GM21723 (cell line): ENCODE data around the gene WDR90.

ENCODE experiments used
- ATAC-seq: cut with Tn5 transposase; IDR thresholded peaks from one replicate; pipeline ENCODE4 v1.9.1; 2021; ENCODE audit warnings: mild to moderate bottlenecking, moderate library complexity; ENCODE audit not compliant: unreplicated experiment

WDR90 gene

DNA sequence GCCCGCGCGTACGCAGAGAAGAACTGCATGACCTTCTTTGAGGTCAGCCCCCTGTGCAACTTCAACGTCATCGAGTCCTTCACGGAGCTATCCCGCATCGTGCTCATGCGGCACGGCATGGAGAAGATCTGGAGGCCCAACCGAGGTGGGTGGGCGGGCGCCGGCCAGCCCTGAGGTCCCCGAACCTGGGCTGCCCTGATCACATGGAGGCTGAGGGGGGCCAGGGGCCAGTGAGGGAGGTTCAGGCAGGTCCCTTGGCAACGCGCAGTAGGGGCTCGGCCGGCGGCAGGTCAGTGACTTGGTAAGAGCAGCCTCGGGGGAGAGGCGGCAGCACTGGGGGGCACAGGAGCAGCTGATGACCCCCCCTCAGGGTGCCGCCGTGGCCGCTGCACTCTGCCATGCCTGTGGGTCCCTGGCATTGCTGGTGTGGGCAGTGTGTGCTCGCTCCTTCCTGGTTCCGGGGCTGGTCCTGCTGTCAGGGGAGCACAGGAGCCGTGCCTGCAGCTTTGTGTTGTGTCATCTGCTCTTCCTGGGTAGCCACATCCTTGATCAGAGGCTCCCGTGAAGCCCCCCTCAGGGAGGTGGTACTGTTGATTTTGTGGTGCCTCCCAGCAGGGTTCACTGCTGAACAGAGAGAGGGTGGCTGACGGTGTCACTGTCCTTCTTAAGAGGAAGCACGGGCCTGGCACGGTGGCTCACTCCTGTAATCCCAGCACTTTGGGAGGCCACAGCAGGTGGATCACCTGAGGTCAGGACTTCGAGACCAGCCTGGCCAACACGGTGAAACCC, 23.0 kb upstream of the WDR90 start:
- no peak for ATAC-seq

GRCh38 chr16:626787-627453, 22.2 kb upstream of the WDR90 start:
- no peak for ATAC-seq

DNA sequence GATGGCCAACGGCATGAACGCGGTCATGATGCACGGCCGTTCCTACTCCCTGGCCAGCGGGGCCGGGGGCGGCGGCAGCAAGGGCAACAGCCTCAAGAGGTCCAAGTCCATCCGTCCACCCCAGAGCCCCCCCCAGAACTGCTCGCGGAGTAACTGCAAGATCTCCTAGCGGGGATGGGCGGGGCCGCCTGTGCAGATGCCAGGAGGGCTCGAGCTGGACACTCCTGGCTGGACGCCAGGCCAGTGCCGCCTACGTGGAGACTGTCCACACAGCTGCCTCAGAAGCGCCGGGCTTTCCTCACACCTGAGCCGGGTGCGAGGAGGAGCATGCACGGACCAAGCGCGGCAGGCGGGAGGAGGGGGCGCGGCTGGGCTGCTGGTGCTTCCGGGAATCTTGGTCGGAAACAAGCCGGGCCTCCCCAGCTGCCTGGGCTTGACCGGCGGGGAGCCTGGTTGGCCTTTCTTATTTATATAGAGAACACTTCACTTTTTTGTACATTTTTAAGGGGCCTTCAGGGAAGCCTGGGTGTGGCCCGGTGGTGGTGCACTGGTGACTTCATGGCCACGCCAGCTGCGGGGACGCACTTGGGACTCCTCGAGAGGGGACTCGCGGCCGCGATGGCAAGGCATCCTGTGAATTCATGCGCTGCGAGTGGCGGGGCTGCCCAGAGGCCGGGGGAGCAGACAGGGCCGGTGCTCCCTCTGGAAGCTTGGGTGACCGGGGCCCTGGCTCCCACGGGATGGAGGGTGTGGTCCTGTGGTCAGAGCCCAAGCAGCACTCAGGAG, 21.5 kb upstream of the WDR90 start:
- no peak for ATAC-seq

DNA sequence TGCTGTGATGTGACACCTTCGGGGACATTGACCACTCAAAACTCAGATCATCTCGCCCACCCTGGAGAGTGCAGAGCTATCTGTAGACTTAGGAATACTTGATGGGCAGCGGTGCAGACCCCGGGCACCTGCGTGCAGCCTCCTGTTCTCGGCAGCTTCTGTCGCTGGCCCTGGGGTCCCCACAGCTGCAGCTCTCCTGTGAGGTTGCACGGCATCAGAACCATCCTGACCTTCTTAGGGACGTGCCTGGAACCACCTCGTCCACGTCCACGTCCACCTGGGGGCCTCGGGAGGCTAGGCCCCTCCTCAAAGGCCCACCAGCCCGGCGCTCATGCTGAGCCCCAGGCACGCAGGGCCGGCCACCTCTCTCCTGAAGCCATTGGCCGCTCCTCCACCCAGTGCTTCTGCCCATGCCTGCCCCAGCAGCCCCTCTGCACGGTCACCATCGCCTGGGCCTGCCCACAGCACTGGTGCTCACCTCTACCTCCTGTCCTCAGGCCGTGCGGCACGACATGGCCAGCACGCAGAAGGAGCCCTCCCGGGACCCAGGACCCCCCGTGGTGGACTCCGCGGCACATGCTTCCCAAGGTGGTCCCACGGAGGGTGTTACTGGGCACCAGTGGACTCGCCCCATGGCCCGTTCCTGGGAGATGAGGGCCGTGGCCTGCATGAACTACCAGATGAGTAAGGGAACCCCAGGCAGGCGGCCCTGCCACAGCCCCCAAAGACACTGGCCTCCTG, 20.7 kb upstream of the WDR90 start:
- ATAC-seq = no peak

GRCh38 chr16:629185-629832, 19.9 kb upstream of the WDR90 start:
- ATAC-seq = no peak

- ATAC-seq = no peak
These were observed 19.3 kb upstream of the WDR90 start for GRCh38 chr16:629833-630248.

DNA sequence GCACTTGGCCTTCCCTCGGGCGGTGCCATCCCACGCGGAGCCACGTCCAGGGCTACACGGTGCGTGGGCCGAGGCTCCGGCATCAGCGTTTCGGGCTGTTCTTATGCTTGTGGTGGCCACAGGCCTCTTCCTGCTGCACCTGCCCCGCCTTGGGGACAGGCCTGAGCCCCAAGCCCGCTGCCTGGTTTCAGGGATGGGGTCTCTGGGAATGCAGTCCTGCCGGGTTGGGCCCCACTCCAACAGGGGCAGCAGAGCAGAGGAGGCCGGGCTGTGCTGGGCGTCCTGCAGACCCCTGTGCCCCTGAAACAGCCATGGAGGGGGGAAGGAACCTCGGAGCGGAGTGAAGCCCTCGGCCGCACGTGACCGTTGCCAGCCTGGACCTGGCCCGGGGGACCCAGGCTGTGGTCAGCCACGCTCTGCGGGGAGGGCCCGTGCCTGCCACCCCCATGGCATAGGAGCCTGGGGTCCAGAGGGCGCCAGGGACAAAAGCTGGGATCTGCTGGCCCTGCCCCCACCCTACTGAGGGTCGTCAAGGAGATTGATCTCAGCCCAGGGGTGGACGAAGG, 18.8 kb upstream of the WDR90 start:
- ATAC-seq = no peak

- ATAC-seq = no peak
These were observed 18.3 kb upstream of the WDR90 start, which contains the start of gene WFIKKN1 for GRCh38 chr16:630815-631405. Gene WFIKKN1, plus strand, starts transcription at chr16:630985. Its CDS starts 269 bp downstream, at chr16:631254.

DNA sequence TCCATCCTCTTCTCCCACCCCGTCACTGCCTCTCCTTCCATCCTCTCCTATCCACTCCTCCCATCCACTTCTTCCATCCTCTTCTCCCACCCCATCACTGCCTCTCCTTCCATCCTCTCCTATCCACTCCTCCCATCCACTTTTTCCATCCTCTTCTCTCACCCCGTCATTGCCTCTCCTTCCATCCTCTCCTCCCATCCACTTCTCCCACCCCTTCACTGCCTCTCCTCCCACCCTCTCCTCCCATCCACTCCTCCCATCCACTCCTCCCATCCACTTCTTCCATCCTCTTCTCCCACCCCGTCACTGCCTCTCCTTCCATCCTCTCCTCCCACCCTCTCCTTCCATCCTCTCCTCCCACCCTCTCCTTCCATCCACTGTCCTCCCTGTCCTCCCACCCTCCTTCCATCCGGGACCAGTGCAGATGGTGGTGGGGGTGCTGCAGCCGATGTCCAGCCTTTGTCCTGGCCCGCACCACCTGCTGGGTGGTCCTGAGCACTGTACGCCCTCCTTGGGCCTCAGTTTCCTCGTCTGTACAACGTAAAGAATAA, 17.3 kb upstream of the WDR90 start:
- no peak for ATAC-seq

GRCh38 chr16:632486-633335, 16.5 kb upstream of the WDR90 start:
- ATAC-seq = no peak

- no peak for ATAC-seq
These were observed 15.7 kb upstream of the WDR90 start for GRCh38 chr16:633336-634050.

GRCh38 chr16:634051-634670, 15.0 kb upstream of the WDR90 start:
- ATAC-seq = no peak

DNA sequence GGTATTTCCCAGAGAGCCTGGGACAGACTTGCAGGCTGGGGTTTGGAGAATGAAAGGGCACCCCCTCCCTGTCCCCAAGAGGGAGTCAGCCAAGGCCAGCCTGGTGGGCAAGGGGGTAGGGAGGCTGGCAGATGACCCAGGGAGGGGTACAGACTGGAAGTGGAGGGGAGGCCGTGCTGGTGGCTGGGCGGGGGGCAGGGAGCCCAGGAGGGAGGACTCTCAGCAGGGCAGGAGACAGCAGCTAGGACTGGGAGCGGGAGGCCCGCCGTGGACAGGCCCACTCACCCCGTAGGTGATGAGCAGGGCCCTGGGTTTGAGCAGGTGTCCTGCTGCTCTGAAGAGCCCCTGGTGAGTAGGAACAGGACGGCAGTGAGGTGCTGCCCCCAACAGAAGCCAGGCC, 14.2 kb upstream of the WDR90 start:
- no peak for ATAC-seq

DNA sequence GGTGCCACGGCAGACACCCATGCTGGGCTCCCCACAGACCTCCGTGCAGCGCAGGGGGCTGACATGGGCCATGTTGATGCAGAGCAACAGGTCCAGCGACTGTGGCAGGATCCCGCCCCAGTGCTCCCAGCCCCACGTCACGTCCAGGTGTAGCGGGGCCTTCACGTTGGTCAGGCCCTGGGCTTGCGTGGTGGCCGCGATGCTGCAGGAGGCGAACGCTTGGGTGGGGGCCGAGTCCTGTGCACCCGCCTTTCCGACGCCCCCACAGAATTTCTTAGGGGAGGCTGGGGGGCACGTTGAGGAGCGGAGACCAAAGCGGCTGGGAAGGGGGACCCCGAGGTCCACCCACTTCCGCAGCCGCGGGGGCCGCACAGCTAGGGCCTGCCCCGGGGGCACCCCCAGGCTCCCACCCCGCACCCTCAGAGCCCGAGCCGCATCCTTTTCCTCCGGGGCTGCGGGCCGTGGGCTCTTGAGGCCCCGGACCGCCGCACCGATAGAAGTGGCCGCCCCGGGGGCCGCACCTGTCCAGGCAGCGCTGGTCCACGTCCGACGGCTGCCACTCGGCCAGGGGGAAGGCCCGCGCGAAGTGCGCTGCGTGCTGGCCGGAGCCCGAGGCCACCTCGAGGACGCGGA, 13.5 kb upstream of the WDR90 start:
- ATAC-seq = no peak

DNA sequence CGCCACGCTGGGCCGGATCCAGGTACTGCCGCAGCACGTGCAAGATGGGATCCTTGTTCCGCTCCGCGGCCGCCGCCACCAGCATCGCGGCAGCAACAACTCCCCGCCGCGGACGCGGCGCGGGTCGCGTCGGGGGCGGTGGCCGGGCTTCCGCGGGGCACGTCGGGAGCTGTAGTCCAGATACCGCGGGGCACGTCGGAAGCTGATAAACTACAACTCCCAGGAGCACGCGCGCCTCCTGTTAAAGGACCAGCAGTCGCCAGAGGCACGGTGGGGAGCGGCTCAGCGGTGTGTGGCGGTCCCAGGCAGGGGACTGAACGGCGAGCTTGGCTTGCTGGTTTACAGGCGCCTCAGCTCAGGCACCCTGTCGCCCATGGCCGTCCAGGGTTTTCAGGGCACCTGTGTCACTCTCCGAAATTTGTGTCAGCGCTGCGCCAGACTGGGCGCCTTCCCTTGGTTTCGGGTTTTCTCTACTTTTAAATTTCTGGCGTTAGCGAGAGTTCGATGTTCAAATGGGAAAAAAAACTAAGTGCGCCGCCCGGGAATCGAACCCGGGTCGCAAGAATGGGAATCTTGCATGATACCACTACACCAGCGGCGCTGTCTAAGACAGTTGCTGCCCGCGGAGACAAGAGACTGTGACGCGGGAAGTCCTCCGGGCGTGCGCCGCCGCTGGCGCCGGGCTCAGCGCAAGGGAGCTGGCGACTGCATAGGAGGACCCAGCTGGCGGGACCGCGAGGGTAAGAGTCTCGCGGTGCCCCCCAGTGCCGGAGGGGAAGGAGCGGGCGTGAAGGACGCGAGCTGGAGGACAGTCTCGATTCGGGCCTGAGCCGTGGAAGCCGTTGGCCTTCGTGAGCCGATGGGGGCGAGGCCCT, 12.7 kb upstream of the WDR90 start, which contains the start of gene METTL26:
Gene METTL26, minus strand, starts transcription at position 100 of the 875 bp plus-strand sequence. Its CDS starts 15 bp downstream, at position 85.
- peak; percentile 70 for ATAC-seq
